ENCODE data around the gene TMEM150A. TPM values are rescaled to one million over a fixed set of nuclear protein-coding genes. Genes with fewer than 3 reads are reported as not detected.

Gene TMEM150A
- total and polyA plus RNA-seq, 2 of the 13 experiments (the other 11 are each of a cell fraction or from before 2014, with no cell fraction given): 30.1 to 70.4 TPM

DNA sequence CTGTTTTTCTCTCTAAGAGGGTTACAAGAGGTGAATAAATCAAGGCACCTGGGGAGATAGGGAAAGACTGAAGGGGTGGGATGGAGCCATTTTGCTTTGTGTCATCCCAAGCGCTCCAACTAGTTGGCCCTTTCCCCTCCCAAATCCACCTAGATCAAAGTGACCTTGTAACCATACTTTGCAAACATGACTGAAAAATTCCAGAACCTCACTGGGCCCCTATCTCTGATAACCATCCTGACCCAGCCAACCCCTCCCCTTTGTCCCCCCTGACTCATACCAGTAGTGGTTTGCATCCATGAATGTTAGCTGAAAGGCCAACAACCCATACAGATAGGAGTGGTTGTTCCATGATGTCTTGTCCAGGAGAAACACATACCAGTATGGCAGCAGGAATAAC lies 44.3 kb downstream of the TMEM150A start (continued):
- TF ChIP-seq NFIB (CRISPR knock-in tag; IDR thresholded peaks at IDR 0.05; ENCODE audit: borderline replicate concordance) (no peak), HNF4G (IDR thresholded peaks at IDR 0.05; ENCODE audit: borderline replicate concordance, low read depth, low read length) (no peak), HNF4G (CRISPR knock-in tag; IDR thresholded peaks at IDR 0.05; ENCODE audit: borderline replicate concordance, low read depth) (no peak), ZNF724P (CRISPR knock-in tag; IDR thresholded peaks at IDR 0.05; ENCODE audit: borderline replicate concordance) (no peak), ZNF263 (CRISPR knock-in tag; IDR thresholded peaks at IDR 0.05) (no peak), ZNF550 (CRISPR knock-in tag; IDR thresholded peaks at IDR 0.05; ENCODE audit: borderline replicate concordance) (no peak), ATRX (CRISPR knock-in tag; IDR thresholded peaks at IDR 0.05; ENCODE audit: borderline replicate concordance) (no peak), ZNF720 (CRISPR knock-in tag; IDR thresholded peaks at IDR 0.05) (no peak)
- TF ChIP-seq, protein P1, sequence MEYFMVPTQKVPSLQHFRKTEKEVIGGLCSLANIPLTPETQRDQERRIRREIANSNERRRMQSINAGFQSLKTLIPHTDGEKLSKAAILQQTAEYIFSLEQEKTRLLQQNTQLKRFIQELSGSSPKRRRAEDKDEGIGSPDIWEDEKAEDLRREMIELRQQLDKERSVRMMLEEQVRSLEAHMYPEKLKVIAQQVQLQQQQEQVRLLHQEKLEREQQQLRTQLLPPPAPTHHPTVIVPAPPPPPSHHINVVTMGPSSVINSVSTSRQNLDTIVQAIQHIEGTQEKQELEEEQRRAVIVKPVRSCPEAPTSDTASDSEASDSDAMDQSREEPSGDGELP (IDR thresholded peaks at IDR 0.05; ENCODE audit: borderline replicate concordance, low read depth): no peak
- TF ChIP-seq, protein P2, sequence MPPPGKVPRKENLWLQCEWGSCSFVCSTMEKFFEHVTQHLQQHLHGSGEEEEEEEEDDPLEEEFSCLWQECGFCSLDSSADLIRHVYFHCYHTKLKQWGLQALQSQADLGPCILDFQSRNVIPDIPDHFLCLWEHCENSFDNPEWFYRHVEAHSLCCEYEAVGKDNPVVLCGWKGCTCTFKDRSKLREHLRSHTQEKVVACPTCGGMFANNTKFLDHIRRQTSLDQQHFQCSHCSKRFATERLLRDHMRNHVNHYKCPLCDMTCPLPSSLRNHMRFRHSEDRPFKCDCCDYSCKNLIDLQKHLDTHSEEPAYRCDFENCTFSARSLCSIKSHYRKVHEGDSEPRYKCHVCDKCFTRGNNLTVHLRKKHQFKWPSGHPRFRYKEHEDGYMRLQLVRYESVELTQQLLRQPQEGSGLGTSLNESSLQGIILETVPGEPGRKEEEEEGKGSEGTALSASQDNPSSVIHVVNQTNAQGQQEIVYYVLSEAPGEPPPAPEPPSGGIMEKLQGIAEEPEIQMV (CRISPR knock-in tag; IDR thresholded peaks at IDR 0.05; ENCODE audit: low read depth): no peak
- TF ChIP-seq, protein P3, sequence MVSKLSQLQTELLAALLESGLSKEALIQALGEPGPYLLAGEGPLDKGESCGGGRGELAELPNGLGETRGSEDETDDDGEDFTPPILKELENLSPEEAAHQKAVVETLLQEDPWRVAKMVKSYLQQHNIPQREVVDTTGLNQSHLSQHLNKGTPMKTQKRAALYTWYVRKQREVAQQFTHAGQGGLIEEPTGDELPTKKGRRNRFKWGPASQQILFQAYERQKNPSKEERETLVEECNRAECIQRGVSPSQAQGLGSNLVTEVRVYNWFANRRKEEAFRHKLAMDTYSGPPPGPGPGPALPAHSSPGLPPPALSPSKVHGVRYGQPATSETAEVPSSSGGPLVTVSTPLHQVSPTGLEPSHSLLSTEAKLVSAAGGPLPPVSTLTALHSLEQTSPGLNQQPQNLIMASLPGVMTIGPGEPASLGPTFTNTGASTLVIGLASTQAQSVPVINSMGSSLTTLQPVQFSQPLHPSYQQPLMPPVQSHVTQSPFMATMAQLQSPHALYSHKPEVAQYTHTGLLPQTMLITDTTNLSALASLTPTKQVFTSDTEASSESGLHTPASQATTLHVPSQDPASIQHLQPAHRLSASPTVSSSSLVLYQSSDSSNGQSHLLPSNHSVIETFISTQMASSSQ (IDR thresholded peaks at IDR 0.05; ENCODE audit: low read depth): no peak
- TF ChIP-seq, protein P3 (CRISPR knock-in tag; IDR thresholded peaks at IDR 0.05; ENCODE audit: borderline replicate concordance): peak; percentile 79; the same call in 1 of the 2 replicates
- TF ChIP-seq, protein P4, sequence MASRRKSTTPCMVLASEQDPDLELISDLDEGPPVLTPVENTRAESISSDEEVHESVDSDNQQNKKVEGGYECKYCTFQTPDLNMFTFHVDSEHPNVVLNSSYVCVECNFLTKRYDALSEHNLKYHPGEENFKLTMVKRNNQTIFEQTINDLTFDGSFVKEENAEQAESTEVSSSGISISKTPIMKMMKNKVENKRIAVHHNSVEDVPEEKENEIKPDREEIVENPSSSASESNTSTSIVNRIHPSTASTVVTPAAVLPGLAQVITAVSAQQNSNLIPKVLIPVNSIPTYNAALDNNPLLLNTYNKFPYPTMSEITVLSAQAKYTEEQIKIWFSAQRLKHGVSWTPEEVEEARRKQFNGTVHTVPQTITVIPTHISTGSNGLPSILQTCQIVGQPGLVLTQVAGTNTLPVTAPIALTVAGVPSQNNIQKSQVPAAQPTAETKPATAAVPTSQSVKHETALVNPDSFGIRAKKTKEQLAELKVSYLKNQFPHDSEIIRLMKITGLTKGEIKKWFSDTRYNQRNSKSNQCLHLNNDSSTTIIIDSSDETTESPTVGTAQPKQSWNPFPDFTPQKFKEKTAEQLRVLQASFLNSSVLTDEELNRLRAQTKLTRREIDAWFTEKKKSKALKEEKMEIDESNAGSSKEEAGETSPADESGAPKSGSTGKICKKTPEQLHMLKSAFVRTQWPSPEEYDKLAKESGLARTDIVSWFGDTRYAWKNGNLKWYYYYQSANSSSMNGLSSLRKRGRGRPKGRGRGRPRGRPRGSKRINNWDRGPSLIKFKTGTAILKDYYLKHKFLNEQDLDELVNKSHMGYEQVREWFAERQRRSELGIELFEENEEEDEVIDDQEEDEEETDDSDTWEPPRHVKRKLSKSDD (CRISPR knock-in tag; IDR thresholded peaks at IDR 0.05; ENCODE audit: low read depth): 0 out of 2 replicates have a peak, but pooled peaks have one; percentile 46
- TF ChIP-seq, protein P5, sequence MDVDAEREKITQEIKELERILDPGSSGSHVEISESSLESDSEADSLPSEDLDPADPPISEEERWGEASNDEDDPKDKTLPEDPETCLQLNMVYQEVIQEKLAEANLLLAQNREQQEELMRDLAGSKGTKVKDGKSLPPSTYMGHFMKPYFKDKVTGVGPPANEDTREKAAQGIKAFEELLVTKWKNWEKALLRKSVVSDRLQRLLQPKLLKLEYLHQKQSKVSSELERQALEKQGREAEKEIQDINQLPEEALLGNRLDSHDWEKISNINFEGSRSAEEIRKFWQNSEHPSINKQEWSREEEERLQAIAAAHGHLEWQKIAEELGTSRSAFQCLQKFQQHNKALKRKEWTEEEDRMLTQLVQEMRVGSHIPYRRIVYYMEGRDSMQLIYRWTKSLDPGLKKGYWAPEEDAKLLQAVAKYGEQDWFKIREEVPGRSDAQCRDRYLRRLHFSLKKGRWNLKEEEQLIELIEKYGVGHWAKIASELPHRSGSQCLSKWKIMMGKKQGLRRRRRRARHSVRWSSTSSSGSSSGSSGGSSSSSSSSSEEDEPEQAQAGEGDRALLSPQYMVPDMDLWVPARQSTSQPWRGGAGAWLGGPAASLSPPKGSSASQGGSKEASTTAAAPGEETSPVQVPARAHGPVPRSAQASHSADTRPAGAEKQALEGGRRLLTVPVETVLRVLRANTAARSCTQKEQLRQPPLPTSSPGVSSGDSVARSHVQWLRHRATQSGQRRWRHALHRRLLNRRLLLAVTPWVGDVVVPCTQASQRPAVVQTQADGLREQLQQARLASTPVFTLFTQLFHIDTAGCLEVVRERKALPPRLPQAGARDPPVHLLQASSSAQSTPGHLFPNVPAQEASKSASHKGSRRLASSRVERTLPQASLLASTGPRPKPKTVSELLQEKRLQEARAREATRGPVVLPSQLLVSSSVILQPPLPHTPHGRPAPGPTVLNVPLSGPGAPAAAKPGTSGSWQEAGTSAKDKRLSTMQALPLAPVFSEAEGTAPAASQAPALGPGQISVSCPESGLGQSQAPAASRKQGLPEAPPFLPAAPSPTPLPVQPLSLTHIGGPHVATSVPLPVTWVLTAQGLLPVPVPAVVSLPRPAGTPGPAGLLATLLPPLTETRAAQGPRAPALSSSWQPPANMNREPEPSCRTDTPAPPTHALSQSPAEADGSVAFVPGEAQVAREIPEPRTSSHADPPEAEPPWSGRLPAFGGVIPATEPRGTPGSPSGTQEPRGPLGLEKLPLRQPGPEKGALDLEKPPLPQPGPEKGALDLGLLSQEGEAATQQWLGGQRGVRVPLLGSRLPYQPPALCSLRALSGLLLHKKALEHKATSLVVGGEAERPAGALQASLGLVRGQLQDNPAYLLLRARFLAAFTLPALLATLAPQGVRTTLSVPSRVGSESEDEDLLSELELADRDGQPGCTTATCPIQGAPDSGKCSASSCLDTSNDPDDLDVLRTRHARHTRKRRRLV (CRISPR knock-in tag; IDR thresholded peaks at IDR 0.05): no peak
